ENCODE results near the gene ATP6V1B1. TPM values are rescaled to one million over a fixed set of nuclear protein-coding genes. Genes with fewer than 3 reads are reported as not detected.

The ATP6V1B1 gene
- total RNA-seq, 4 donors from 2014 or later, result 0.46 TPM; not detected in 3

DNA sequence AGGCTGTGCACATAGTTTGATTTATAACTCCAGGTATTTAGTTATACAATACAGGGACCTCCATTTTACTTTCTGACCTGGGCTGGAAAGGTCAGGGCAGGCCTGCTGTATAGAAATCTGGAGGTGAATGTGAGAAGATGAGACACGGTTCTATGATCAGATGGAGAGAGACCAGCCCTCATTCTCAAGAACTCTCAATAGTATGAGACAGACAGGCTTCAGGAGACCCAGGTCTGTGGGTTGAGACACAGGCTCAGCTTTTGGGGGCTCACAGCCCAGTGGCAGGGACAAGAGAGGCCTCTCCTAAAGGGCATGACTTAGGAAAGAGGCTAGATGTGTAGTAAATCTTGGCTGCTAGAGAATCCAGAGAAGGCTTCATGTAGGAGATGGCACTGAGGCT is 719 bp upstream of the ATP6V1B1 start:
- WGBS, 2 donors (ENCODE audit: low coverage in 1 of 2), result 100% methylated on average over 1 of the region's 1 CpG
- Histone ChIP-seq H3K27me3 (peaks cover 68% of the 10 kb centered on the region), H3K9me3 (no peaks in the 10 kb centered on the region), H3K27ac (no peak overlapping the region), H3K4me3 (no peak overlapping the region), H3K4me1 (no peaks in the 10 kb centered on the region), H3K36me3 (no peaks in the 10 kb centered on the region)
- TF ChIP-seq EP300 (IDR thresholded peaks at IDR 0.05) (no peak), POLR2A (IDR thresholded peaks at IDR 0.05) (no peak), CTCF (IDR thresholded peaks at IDR 0.05) (no peak)
- ATAC-seq, result no peak

GRCh38 chr2:70936165-70936978 is 672 bp downstream of the ATP6V1B1 start:
- 74 to 100% methylated on average over 2 to 5 of the region's 10 CpGs for WGBS, 2 donors (ENCODE audit: low coverage in 1 of 2)
- Histone ChIP-seq H3K36me3 (no peaks in the 10 kb centered on the region), H3K9me3 (no peaks in the 10 kb centered on the region), H3K4me3 (no peak overlapping the region), H3K27ac (no peak overlapping the region), H3K4me1 (no peaks in the 10 kb centered on the region), H3K27me3 (peaks cover 56% of the 10 kb centered on the region)
- no peak for ATAC-seq
- TF ChIP-seq POLR2AphosphoS5 (IDR thresholded peaks at IDR 0.05), result no peak
- no peak for TF ChIP-seq POLR2A (IDR thresholded peaks at IDR 0.05)
- TF ChIP-seq EP300 (IDR thresholded peaks at IDR 0.05), result no peak
- TF ChIP-seq CTCF (IDR thresholded peaks at IDR 0.05), result no peak

DNA sequence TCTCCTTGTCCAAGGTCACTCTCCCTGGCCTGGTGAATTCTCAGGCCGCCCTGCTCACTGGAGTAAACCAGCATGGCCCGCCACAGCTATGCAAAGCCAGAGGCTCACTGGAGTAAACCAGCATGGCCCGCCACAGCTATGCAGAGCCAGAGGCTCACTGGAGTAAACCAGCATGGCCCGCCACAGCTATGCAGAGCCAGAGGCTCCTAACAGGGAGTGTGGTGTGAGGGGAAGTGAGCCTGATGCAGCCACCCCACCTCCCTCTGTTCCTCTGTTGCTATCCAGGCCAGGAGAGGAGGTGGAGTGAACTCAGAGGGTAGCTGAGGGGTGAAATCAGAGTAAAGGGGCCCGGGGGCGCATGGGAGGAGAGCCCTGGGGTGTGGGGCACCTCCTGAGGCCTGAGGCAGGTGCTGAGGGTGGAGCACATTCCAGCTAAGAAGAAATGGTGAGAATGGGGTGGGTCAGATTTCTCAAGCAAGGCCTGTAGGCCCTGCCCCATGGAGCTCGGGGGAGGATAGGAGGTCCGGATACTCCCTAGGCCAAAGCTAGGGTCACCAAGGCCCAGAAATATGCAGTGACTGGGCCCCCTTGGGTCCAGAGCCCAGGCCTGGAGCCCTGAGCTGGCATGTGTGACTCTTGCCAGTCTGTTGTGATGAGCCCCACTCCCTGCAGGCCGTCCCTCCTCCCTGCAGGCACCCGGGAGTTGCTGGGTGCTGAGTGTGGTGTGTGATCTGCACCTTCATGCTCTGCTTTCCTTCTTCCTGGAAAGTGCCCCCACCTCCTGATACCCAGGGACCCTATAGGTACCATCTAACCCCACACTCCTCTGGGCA is 1.5 kb downstream of the ATP6V1B1 start:
- no peak overlapping the region for H3K27ac ChIP-seq
- H3K4me1 ChIP-seq, result no peaks in the 10 kb centered on the region
- peaks cover 48% of the 10 kb centered on the region for H3K27me3 ChIP-seq
- ATAC-seq, result no peak
- H3K36me3 ChIP-seq, result no peaks in the 10 kb centered on the region
- 56% methylated on average over 3 of the region's 10 CpGs; no CpG with 5 or more reads in 1 of the 2 donors for WGBS, 2 donors (ENCODE audit: low coverage in 1 of 2)
- no peaks in the 10 kb centered on the region for H3K9me3 ChIP-seq
- no peak overlapping the region for H3K4me3 ChIP-seq
- TF ChIP-seq POLR2A (IDR thresholded peaks at IDR 0.05) (no peak), POLR2AphosphoS5 (IDR thresholded peaks at IDR 0.05) (no peak), EP300 (IDR thresholded peaks at IDR 0.05) (no peak), CTCF (IDR thresholded peaks at IDR 0.05) (no peak)

GRCh38 chr2:70937866-70938585 is 2.3 kb downstream of the ATP6V1B1 start:
- Histone ChIP-seq H3K9me3 (no peaks in the 10 kb centered on the region), H3K27ac (no peak overlapping the region), H3K36me3 (no peaks in the 10 kb centered on the region), H3K4me3 (no peak overlapping the region), H3K4me1 (no peaks in the 10 kb centered on the region), H3K27me3 (peaks cover 41% of the 10 kb centered on the region)
- TF ChIP-seq POLR2AphosphoS5 (IDR thresholded peaks at IDR 0.05) (no peak), EP300 (IDR thresholded peaks at IDR 0.05) (no peak)
- no peak for ATAC-seq
- WGBS, 2 donors (ENCODE audit: low coverage in 1 of 2), result 100% methylated on average over 1 of the region's 10 CpGs; no CpG with 5 or more reads in 1 of the 2 donors

DNA sequence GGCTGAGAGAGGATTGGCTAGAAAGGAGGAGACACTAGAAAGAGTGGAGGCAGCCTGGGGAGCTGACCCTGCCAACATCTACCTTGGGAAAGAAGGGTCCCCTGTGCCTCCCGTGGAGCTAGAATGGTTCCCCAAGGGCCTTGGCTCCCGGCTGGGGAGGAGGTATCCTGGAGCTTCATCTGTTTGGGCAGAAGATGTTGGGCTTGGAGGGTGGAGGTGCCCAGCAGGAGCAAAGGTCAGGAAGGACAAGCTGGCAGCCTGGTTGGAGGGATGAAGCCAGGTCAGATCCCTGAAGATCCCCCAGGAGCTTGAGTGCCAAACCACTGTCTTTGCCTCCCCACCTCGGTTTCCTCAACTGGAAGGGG is 2.9 kb downstream of the ATP6V1B1 start:
- Histone ChIP-seq H3K9me3 (no peaks in the 10 kb centered on the region), H3K4me3 (no peak overlapping the region), H3K36me3 (no peaks in the 10 kb centered on the region), H3K27me3 (peaks cover 42% of the 10 kb centered on the region), H3K4me1 (no peaks in the 10 kb centered on the region), H3K27ac (no peak overlapping the region)
- 40 to 45% methylated on average over 1 to 3 of the region's 3 CpGs for WGBS, 2 donors (ENCODE audit: low coverage in 1 of 2)
- TF ChIP-seq EP300 (IDR thresholded peaks at IDR 0.05), result no peak
- no peak for TF ChIP-seq CTCF (IDR thresholded peaks at IDR 0.05)
- TF ChIP-seq POLR2A (IDR thresholded peaks at IDR 0.05), result no peak
- TF ChIP-seq POLR2AphosphoS5 (IDR thresholded peaks at IDR 0.05), result no peak
- ATAC-seq, result no peak
